ENCODE measurements around the gene CAPN13. TPM values are rescaled to one million over a fixed set of nuclear protein-coding genes. Genes with fewer than 3 reads are reported as not detected.

The CAPN13 gene
- total and polyA plus RNA-seq, 4 donors, result 0.13 to 0.42 TPM; not detected in 2

GRCh38 chr2:30722936-30723725 is 84.1 kb downstream of the CAPN13 start:
- Histone ChIP-seq H3K27me3 (ENCODE audit: control insufficient read depth in 4 of 4, insufficient read depth in 4 of 4, low read length in 3 of 4) (no peaks in the 10 kb centered on the region), H3K4me3 (ENCODE audit: low read depth in 1 of 3, low read length in 3 of 3) (no peak overlapping the region), H3K9me3 (ENCODE audit: control insufficient read depth in 4 of 4, low read length in 3 of 4) (no peaks in the 10 kb centered on the region), H3K36me3 (ENCODE audit: control insufficient read depth in 4 of 4, insufficient read depth in 3 of 4, low read depth in 1 of 4, low read length in 3 of 4) (no peaks in the 10 kb centered on the region), H3K9ac (ENCODE audit: low read depth in 1 of 2, low read length in 2 of 2) (no peak overlapping the region), H3K27ac (ENCODE audit: low read depth in 1 of 2, low read length in 2 of 2) (no peak overlapping the region), H3K4me1 (ENCODE audit: control insufficient read depth in 4 of 4, insufficient read depth in 4 of 4, low read length in 3 of 4) (peaks cover 5 to 13% (median 10%) of the 10 kb centered on the region in 4 donors)
- WGBS, result 85% methylated on average over 4 of the region's 4 CpGs
- DNase-seq (ENCODE audit: low spot score), result peak; percentile 13
- no peak for TF ChIP-seq NR2F2 (IDR thresholded peaks at IDR 0.05)
- TF ChIP-seq MAX (IDR thresholded peaks at IDR 0.05), result no peak
- no peak for TF ChIP-seq CTCF (IDR thresholded peaks at IDR 0.05; ENCODE audit: low read depth, low read length, missing input control)
- TF ChIP-seq JUND (IDR thresholded peaks at IDR 0.05), result no peak
- no peak for TF ChIP-seq FOXA2 (IDR thresholded peaks at IDR 0.05)
- no peak for TF ChIP-seq GABPA (IDR thresholded peaks at IDR 0.05 in 1 of 2, conservative IDR thresholded peaks at IDR 0.05 in 1 of 2)
- TF ChIP-seq YY1 (IDR thresholded peaks at IDR 0.05), result no peak
- TF ChIP-seq ZBTB33 (IDR thresholded peaks at IDR 0.05), result no peak
- no peak for TF ChIP-seq RXRA (IDR thresholded peaks at IDR 0.05)
- TF ChIP-seq HNF4A (conservative IDR thresholded peaks at IDR 0.05), result no peak
- TF ChIP-seq FOXA1 (IDR thresholded peaks at IDR 0.05), result no peak
- no peak for TF ChIP-seq TAF1 (conservative IDR thresholded peaks at IDR 0.05)
- no peak for TF ChIP-seq HNF4G (IDR thresholded peaks at IDR 0.05)
- no peak for TF ChIP-seq EGR1 (IDR thresholded peaks at IDR 0.05; ENCODE audit: low read depth in 2 of 2)
- TF ChIP-seq SP1 (IDR thresholded peaks at IDR 0.05), result no peak

- peaks cover 5 to 13% (median 10%) of the 10 kb centered on the region in 4 donors for H3K4me1 ChIP-seq (ENCODE audit: control insufficient read depth in 4 of 4, insufficient read depth in 4 of 4, low read length in 3 of 4)
- no peaks in the 10 kb centered on the region for H3K9me3 ChIP-seq (ENCODE audit: control insufficient read depth in 4 of 4, low read length in 3 of 4)
- 71% methylated on average over 6 of the region's 6 CpGs for WGBS
- no peaks in the 10 kb centered on the region for H3K27me3 ChIP-seq (ENCODE audit: control insufficient read depth in 4 of 4, insufficient read depth in 4 of 4, low read length in 3 of 4)
- H3K27ac ChIP-seq (ENCODE audit: low read depth in 1 of 2, low read length in 2 of 2), result no peak overlapping the region
- DNase-seq (ENCODE audit: low spot score), result peak; percentile 39
- H3K9ac ChIP-seq (ENCODE audit: low read depth in 1 of 2, low read length in 2 of 2), result no peak overlapping the region
- no peaks in the 10 kb centered on the region for H3K36me3 ChIP-seq (ENCODE audit: control insufficient read depth in 4 of 4, insufficient read depth in 3 of 4, low read depth in 1 of 4, low read length in 3 of 4)
- no peak overlapping the region for H3K4me3 ChIP-seq (ENCODE audit: low read depth in 1 of 3, low read length in 3 of 3)
- TF ChIP-seq RAD21 (IDR thresholded peaks at IDR 0.05) (peak; percentile 24 to 53), TAF1 (conservative IDR thresholded peaks at IDR 0.05) (no peak), SP1 (IDR thresholded peaks at IDR 0.05) (peak; percentile 80), ZBTB33 (IDR thresholded peaks at IDR 0.05) (peak; percentile 63), FOXA1 (IDR thresholded peaks at IDR 0.05) (peak; percentile 15), JUND (IDR thresholded peaks at IDR 0.05) (peak; percentile 41 to 59), EGR1 (IDR thresholded peaks at IDR 0.05; ENCODE audit: low read depth in 2 of 2) (peak in 1 of 2 donors; percentile 20), HNF4A (conservative IDR thresholded peaks at IDR 0.05) (peak; percentile 98 to 99), FOXA2 (IDR thresholded peaks at IDR 0.05) (no peak), MAX (IDR thresholded peaks at IDR 0.05) (peak; percentile 57), ATF3 (IDR thresholded peaks at IDR 0.05) (peak; percentile 23), GABPA (IDR thresholded peaks at IDR 0.05 in 1 of 2, conservative IDR thresholded peaks at IDR 0.05 in 1 of 2) (peak in 1 of 2 donors; percentile 21), RXRA (IDR thresholded peaks at IDR 0.05) (peak; percentile 69 to 82)
- TF ChIP-seq, protein P1, sequence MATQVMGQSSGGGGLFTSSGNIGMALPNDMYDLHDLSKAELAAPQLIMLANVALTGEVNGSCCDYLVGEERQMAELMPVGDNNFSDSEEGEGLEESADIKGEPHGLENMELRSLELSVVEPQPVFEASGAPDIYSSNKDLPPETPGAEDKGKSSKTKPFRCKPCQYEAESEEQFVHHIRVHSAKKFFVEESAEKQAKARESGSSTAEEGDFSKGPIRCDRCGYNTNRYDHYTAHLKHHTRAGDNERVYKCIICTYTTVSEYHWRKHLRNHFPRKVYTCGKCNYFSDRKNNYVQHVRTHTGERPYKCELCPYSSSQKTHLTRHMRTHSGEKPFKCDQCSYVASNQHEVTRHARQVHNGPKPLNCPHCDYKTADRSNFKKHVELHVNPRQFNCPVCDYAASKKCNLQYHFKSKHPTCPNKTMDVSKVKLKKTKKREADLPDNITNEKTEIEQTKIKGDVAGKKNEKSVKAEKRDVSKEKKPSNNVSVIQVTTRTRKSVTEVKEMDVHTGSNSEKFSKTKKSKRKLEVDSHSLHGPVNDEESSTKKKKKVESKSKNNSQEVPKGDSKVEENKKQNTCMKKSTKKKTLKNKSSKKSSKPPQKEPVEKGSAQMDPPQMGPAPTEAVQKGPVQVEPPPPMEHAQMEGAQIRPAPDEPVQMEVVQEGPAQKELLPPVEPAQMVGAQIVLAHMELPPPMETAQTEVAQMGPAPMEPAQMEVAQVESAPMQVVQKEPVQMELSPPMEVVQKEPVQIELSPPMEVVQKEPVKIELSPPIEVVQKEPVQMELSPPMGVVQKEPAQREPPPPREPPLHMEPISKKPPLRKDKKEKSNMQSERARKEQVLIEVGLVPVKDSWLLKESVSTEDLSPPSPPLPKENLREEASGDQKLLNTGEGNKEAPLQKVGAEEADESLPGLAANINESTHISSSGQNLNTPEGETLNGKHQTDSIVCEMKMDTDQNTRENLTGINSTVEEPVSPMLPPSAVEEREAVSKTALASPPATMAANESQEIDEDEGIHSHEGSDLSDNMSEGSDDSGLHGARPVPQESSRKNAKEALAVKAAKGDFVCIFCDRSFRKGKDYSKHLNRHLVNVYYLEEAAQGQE (IDR thresholded peaks at IDR 0.05), result no peak
These were observed 85.3 kb downstream of the CAPN13 start for GRCh38 chr2:30721668-30722647.
